Endothelial cell of umbilical vein (primary cell): ENCODE data around the gene TRPM3. TPM values are rescaled to one million over a fixed set of nuclear protein-coding genes. Genes with fewer than 3 reads are reported as not detected.

Experiments
- BruUV-seq: library from RNA; stranded (reverse); fragments of 400-500 nt; replicated peaks from 2 replicates; lab custom pipeline; 2021; lab: Mats Ljungman, UMichigan
- CTCF ChIA-PET: fragments of 300-600, 350-600 bp; sonication (Branson Sonifier 250); formaldehyde crosslinking; loops from one replicate; lab custom pipeline; 2021; ENCODE audit warnings: antibody characterized with exemption, inconsistent platforms; lab: Charles Lee
- POLR2A ChIA-PET: fragments of 300-600, 350-600 bp; sonication (Branson Sonifier 250); formaldehyde crosslinking; loops from one replicate; lab custom pipeline; 2021; ENCODE audit warnings: antibody characterized with exemption, inconsistent platforms; lab: Charles Lee
- DNase-seq: peaks from one replicate; pipeline ENCODE4 v3.0.0-alpha.2; 2011; ENCODE audit warnings: low read depth, low spot score
- FAIRE-seq: peaks from 2 replicates; lab custom pipeline; 2011; peaks lifted over from hg19 to GRCh38; lab: Jason Lieb, UNC
- H2AFZ ChIP-seq: 2 replicates; pipeline ENCODE4 v1.6.0; 2012; ENCODE audit warnings: low read depth, low read length, control low read depth, inconsistent platforms
- H3K27ac ChIP-seq: 2 replicates; pipeline ENCODE4 v1.5.1; 2011; ENCODE audit warnings: low read depth, mild to moderate bottlenecking, control low read depth, low read length, moderate library complexity; ENCODE audit not compliant: insufficient read depth
- H3K27me3 ChIP-seq, 2 experiments: 2 replicates each; pipeline versions ENCODE4 v1.6.0 to v1.6.1; 2011; ENCODE audit warnings: low read length in 2 of 2, mixed read lengths in 1 of 2; ENCODE audit not compliant: control insufficient read depth in 2 of 2, insufficient read depth in 2 of 2
- H3K36me3 ChIP-seq, 2 experiments: 2 replicates in 1 of 2; 3 replicates in 1 of 2; pipeline ENCODE4 v1.5.1; 2011; ENCODE audit warnings: low read length in 2 of 2, mild to moderate bottlenecking in 1 of 2, moderate library complexity in 1 of 2; ENCODE audit not compliant: control insufficient read depth in 2 of 2, insufficient read depth in 2 of 2; ENCODE audit errors: extremely low read depth in 1 of 2
- H3K4me1 ChIP-seq: 3 replicates; pipeline ENCODE4 v1.5.1; 2011; ENCODE audit warnings: mild to moderate bottlenecking, low read length; ENCODE audit not compliant: control insufficient read depth, insufficient read depth; ENCODE audit errors: extremely low read depth
- H3K4me2 ChIP-seq: 2 replicates; pipeline ENCODE4 v1.6.1; 2011; ENCODE audit warnings: low read length, control low read depth, mixed read lengths; ENCODE audit not compliant: insufficient read depth
- H3K4me3 ChIP-seq, 3 experiments: fragments of 200-600 bp in 1 of 3; sonication (generic), shearing (Covaris generic) in 1 of 3; replicated peaks in 1 of 3; 2 replicates each; pipeline ENCODE4 v1.5.1; 2011 to 2016; ENCODE audit warnings: control low read depth in 3 of 3, low read length in 3 of 3, mild to moderate bottlenecking in 2 of 3, inconsistent platforms in 1 of 3, low read depth in 1 of 3, moderate library complexity in 1 of 3; ENCODE audit not compliant: insufficient read depth in 1 of 3
- H3K79me2 ChIP-seq: 2 replicates; pipeline ENCODE4 v1.6.0; 2012; ENCODE audit warnings: low read length, inconsistent platforms; ENCODE audit not compliant: control insufficient read depth, insufficient read depth
- H3K9ac ChIP-seq: replicated peaks from 2 replicates; pipeline ENCODE3; 2011; ENCODE audit warnings: low read length, control low read depth; ENCODE audit not compliant: insufficient read depth; ENCODE audit errors: extremely low read depth
- H3K9me1 ChIP-seq: replicated peaks from 3 replicates; pipeline ENCODE4 v1.6.0; 2011; ENCODE audit warnings: mild to moderate bottlenecking, low read length; ENCODE audit not compliant: control insufficient read depth, insufficient read depth; ENCODE audit errors: extremely low read depth
- H3K9me3 ChIP-seq: replicated peaks from 2 replicates; pipeline ENCODE4 v1.5.1; 2012; ENCODE audit warnings: low read length, inconsistent platforms; ENCODE audit not compliant: control insufficient read depth, insufficient read depth
- H4K20me1 ChIP-seq: replicated peaks from 2 replicates; pipeline ENCODE3; 2011; ENCODE audit warnings: mild to moderate bottlenecking, low read length; ENCODE audit not compliant: control insufficient read depth, insufficient read depth; ENCODE audit errors: extremely low read depth
- EZH2 ChIP-seq: IDR thresholded peaks from 2 replicates; pipeline ENCODE4 v1.6.1; 2012; ENCODE audit warnings: borderline replicate concordance, low read depth, mild to moderate bottlenecking, moderate library complexity, low read length, inconsistent platforms; ENCODE audit not compliant: severe bottlenecking
- GATA2 ChIP-seq: IDR thresholded peaks from 2 replicates; pipeline ENCODE4 v1.7.0; 2011; ENCODE audit warnings: low read depth, mild to moderate bottlenecking, moderate library complexity, mixed read lengths, low read length; ENCODE audit not compliant: insufficient read length, insufficient read depth
- MAX ChIP-seq: IDR thresholded peaks from 2 replicates; pipeline ENCODE4 v1.6.1; 2011; ENCODE audit not compliant: insufficient read depth, insufficient read length
- MYC ChIP-seq: IDR thresholded peaks from one replicate; pipeline ENCODE4 v1.6.1; 2011; ENCODE audit warnings: mild to moderate bottlenecking, low read depth, low read length
- POLR2AphosphoS5 ChIP-seq: IDR thresholded peaks from 2 replicates; pipeline ENCODE4 v1.6.1; 2012; ENCODE audit warnings: low read depth, mild to moderate bottlenecking, control low read depth, low read length, moderate library complexity; ENCODE audit not compliant: insufficient read depth
- dilution Hi-C: fragments of 300-500 bp; cut with MboI; formaldehyde crosslinking; loops from one replicate; pipeline ENCODE4 v1.15.0; 2019; ENCODE audit warnings: low sequenced_read_pairs; ENCODE audit not compliant: extremely low pct_ligation_motif_present
- intact Hi-C: fragments of 100-400 bp; cut with micrococcal nuclease; formaldehyde crosslinking; loops from one replicate; pipeline ENCODE4 v1.10.0; 2022
- polyA plus RNA-seq, 4 experiments: library from polyadenylated mRNA; depleted of rRNA in 3 of 4; stranded (reverse) in 3 of 4; unstranded in 1 of 4; fragments of >200 nt; gene quantifications; 2 replicates each; pipeline versions ENCODE4 v1.2.1 to v1.2.3, GENCODE V29; 2011 to 2012; ENCODE audit warnings: missing spikeins in 1 of 4
- total RNA-seq: library from RNA; stranded (reverse); gene quantifications from 2 replicates; pipeline ENCODE4 v1.2.3, GENCODE V29; 2021
- TF ChIP-seq, protein P1 (sequence below), 2 donors: IDR thresholded peaks; 1 replicate in 1 of 2; 2 replicates in 1 of 2; pipeline ENCODE4 v1.5.1; 2011; ENCODE audit warnings: low read length in 2 of 2, mild to moderate bottlenecking in 2 of 2, moderate library complexity in 2 of 2, control low read depth in 1 of 2, inconsistent platforms in 1 of 2, low read depth in 1 of 2; ENCODE audit not compliant: insufficient read depth in 1 of 2; ENCODE audit errors: extremely low read depth in 1 of 2

Gene TRPM3
- total and polyA plus RNA-seq, 2 donors (not counting 3 experiments of a cell fraction or from before 2014, with no cell fraction given), result 0.17 to 0.33 TPM

DNA sequence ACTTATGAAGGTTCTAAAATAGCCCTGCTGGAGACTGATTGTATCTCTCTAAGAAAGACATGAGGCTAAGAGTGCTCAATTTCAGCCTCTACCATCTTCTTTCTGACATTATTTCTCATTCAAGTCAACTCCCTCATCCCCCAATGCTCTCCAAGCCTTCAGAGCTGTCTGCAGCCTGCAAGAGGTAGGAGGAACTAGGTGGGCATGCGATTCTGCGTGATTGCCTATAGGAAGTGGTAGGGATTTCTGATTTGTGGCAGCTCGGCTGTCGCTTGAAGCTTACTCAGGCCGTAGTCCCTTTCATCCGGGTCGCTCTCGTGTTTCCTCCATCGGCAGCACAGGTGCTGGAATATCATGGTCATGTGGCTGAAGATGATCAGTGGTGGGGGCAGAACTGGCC, 568.9 kb downstream of the TRPM3 start:
- no peak for FAIRE-seq
- intact Hi-C loops, result no loop called here
- H3K9me3 ChIP-seq, result no peaks in the 10 kb centered on the region
- H3K4me2 ChIP-seq, result no peak overlapping the region
- no peaks in the 10 kb centered on the region for H3K79me2 ChIP-seq
- H3K36me3 ChIP-seq, result no peaks in the 10 kb centered on the region
- peaks cover 24% of the 10 kb centered on the region for H3K4me1 ChIP-seq
- H3K27ac ChIP-seq, result no peak overlapping the region
- no peak for DNase-seq
- ChIA-PET CTCF (interaction anchor here (0.6 to 1.6 kb wide), 3 partner anchors 31 to 50 kb away, joined by 3 to 5 read pairs (median 3); no protein-coding TSS in a partner anchor), POLR2A (no interaction called here)
- TF ChIP-seq POLR2AphosphoS5 (no peak), GATA2 (no peak), MYC (no peak), MAX (no peak), EZH2 (no peak)
- TF ChIP-seq, protein P1, sequence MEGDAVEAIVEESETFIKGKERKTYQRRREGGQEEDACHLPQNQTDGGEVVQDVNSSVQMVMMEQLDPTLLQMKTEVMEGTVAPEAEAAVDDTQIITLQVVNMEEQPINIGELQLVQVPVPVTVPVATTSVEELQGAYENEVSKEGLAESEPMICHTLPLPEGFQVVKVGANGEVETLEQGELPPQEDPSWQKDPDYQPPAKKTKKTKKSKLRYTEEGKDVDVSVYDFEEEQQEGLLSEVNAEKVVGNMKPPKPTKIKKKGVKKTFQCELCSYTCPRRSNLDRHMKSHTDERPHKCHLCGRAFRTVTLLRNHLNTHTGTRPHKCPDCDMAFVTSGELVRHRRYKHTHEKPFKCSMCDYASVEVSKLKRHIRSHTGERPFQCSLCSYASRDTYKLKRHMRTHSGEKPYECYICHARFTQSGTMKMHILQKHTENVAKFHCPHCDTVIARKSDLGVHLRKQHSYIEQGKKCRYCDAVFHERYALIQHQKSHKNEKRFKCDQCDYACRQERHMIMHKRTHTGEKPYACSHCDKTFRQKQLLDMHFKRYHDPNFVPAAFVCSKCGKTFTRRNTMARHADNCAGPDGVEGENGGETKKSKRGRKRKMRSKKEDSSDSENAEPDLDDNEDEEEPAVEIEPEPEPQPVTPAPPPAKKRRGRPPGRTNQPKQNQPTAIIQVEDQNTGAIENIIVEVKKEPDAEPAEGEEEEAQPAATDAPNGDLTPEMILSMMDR (IDR thresholded peaks at IDR 0.05; ENCODE audit: extremely low read depth in 1 of 2, insufficient read depth in 1 of 2, low read depth in 1 of 2, low read length in 2 of 2), result no peak
- dilution Hi-C loops, result no loop called here
- H4K20me1 ChIP-seq, result no peaks in the 10 kb centered on the region
- H3K4me3 ChIP-seq, result no peak overlapping the region
- no peak overlapping the region for H2AFZ ChIP-seq
- no peaks in the 10 kb centered on the region for H3K9me1 ChIP-seq
- no TSS peak for BruUV-seq
- H3K9ac ChIP-seq, result no peak overlapping the region
- H3K27me3 ChIP-seq, result no peaks in the 10 kb centered on the region
